Activated T-cell treated with anti-CD3 and anti-CD28 coated beads, Interleukin-2, amount 50 U/mL, for 48 hours (primary cell): Measurements from ENCODE around the gene VHLL.

Experiments
- DNase-seq, 2 experiments: peaks; one replicate each; pipeline ENCODE4 v3.0.0-alpha.2; 2020

VHLL gene

DNA sequence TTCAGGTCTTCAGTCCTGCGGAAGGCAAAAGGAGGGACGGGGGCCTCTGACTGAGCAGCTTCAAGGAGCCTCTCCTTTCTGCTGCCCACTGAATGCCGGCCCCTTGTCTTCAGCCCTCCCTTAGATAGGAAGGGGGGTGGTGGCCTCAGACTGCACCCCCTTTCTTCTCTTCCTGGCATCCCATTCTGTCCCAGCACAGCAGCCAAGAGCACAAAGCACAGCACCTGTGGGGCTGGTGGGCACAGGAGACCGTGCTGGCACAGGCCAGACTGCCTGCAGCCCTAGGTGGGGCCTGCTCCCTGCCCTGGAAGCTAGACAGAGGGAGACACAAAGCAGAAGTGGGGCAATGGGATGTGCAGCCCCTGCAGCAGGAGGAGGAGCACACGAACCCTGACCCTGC is 49.5 kb downstream of the VHLL start:
- DNase-seq: no peak
